ENCODE data around the gene ME1.

The ME1 gene

DNA sequence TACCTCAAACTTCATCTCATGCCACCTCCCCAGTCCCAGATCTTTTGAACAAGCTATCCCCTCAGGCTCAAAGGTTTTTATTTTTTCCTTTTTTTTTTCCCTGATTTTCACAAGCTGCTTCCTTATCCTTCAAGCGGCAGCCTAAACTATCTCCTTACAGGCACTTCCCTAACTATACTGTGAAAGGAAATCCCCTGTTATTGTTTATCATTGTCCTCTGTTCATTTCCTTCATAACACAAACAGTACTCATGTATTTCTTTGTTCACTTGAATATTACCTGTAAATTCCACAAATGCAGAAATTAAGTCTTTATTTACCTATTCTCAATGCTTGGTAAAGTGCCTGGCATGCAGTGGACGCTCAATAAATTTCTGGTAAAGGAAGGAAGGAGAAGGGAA is 48.9 kb downstream of the ME1 start:
- no peak overlapping the region for H3K4me3 ChIP-seq (ENCODE audit: low read depth, low read length)
- TF ChIP-seq, protein P1, sequence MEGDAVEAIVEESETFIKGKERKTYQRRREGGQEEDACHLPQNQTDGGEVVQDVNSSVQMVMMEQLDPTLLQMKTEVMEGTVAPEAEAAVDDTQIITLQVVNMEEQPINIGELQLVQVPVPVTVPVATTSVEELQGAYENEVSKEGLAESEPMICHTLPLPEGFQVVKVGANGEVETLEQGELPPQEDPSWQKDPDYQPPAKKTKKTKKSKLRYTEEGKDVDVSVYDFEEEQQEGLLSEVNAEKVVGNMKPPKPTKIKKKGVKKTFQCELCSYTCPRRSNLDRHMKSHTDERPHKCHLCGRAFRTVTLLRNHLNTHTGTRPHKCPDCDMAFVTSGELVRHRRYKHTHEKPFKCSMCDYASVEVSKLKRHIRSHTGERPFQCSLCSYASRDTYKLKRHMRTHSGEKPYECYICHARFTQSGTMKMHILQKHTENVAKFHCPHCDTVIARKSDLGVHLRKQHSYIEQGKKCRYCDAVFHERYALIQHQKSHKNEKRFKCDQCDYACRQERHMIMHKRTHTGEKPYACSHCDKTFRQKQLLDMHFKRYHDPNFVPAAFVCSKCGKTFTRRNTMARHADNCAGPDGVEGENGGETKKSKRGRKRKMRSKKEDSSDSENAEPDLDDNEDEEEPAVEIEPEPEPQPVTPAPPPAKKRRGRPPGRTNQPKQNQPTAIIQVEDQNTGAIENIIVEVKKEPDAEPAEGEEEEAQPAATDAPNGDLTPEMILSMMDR (IDR thresholded peaks at IDR 0.05; ENCODE audit: low read depth, low read length, missing control alignments) = no peak
- no peak for DNase-seq (ENCODE audit: low read depth)

DNA sequence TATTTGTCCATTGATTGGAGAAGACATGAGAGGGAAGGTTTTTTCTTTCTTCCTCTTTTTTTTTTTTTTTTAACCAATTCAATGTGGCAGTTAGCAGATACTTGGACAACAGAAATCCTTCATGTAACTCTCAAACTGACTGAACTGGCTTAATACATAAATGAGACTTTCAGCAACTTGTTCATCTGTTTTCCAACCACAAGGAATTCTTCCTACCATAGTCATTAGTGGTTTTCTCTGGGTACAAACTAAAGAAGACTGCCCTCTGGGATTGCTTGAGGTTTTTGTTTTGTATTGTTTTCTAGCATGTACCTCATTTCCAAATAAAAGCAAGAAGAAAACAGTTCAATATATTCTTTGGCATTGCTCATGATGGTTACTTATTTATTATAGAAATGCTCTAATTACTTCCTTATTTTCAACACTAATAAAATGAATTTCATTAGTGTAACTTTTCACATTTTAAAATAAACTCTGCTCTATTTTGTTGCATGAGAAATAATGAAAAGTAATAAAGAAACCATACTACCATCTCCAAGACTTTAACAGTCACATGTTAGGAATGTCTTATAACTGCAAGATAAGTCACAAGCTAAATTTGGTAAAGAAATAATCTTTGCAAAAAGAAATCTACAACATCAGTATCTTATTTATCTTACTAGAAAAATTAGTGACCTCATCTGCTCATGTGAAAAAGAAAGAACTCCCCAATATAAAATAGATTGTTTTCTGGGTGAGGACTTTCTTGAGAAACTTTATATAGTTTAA is 52.0 kb downstream of the ME1 start:
- DNase-seq (ENCODE audit: low read depth) = no peak
- H3K4me3 ChIP-seq (ENCODE audit: low read depth, low read length) = no peak overlapping the region
- TF ChIP-seq, protein P1 (IDR thresholded peaks at IDR 0.05; ENCODE audit: low read depth, low read length, missing control alignments) = no peak

DNA sequence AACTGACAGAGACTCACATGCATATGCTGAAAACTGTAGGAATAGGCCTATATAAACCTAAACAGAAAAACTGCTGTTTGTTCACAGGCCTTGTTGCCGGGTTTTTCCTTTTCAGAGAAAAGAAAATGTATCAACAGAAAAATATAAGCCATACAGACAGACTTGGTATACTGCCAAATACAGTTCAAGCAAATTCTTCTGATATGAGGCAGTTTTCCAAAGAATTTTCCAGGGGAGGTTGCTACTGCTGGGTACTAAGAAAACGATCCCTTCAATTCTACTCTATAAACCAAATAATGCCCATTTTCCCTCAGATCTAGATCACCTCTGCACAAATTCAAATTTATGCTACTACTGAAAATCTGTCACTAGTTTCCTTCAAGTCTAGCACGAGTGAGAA is 59.4 kb downstream of the ME1 start:
- DNase-seq (ENCODE audit: low read depth) = no peak
- TF ChIP-seq, protein P1 (IDR thresholded peaks at IDR 0.05; ENCODE audit: low read depth, low read length, missing control alignments) = no peak
- H3K4me3 ChIP-seq (ENCODE audit: low read depth, low read length) = no peak overlapping the region

DNA sequence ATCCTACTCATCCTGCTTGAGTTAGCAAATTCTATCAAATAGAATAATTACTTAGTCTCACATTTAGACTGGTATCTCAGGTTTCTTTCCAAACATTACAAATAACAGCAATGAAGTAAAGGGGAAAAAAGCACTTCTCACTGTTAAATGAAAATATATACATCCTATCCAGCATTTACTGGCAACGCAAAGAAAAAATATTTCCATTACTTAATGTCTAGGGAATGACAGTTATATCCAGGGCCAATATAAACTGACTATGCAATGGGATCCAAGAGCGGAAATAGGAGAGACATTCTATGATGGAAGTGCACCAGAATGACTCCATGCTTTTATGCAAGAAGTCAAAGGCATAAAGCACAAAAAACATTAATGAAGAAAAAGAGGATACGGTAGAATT is 60.3 kb downstream of the ME1 start:
- DNase-seq (ENCODE audit: low read depth) = no peak
- no peak overlapping the region for H3K4me3 ChIP-seq (ENCODE audit: low read depth, low read length)
- TF ChIP-seq, protein P1 (IDR thresholded peaks at IDR 0.05; ENCODE audit: low read depth, low read length, missing control alignments) = no peak

DNA sequence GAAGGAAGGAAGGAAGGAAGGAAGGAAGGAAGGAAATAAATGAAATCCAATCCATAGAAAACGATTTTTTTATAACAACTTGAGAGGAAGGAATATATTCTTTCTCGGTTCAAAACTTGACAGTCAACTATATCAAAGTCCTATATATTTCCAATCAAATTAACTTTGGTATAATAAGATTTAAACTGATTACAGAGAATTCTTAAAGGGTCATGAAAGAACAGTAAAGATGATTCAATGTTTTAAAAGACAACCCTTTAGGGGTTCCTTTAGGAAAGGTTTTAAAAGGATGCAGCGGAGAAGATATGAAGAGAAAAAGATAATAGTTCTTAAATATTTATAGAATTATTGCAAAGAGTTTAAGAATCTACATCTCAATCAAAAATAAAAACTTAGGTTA is 61.2 kb downstream of the ME1 start:
- TF ChIP-seq, protein P1 (IDR thresholded peaks at IDR 0.05; ENCODE audit: low read depth, low read length, missing control alignments) = no peak
- DNase-seq (ENCODE audit: low read depth) = no peak
- no peak overlapping the region for H3K4me3 ChIP-seq (ENCODE audit: low read depth, low read length)

DNA sequence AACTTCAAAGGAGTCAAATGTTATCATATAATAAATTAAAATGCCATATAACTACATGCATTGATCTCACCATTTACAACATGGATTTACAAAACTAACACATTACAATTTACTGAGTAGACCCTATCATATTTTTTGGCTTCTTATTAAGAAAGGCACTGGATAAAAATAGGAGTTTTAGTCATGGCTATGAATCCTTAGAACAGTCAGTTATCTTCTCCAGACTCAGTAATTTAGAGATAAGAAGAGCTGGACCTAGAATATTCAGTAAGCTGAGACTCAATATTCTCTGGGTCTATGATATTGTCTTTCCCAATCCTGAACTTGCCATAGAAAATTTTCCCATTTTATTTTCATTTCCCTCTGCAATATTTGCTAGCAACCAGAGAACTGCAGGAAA is 62.3 kb downstream of the ME1 start:
- TF ChIP-seq, protein P1 (IDR thresholded peaks at IDR 0.05; ENCODE audit: low read depth, low read length, missing control alignments) = no peak
- no peak overlapping the region for H3K4me3 ChIP-seq (ENCODE audit: low read depth, low read length)
- no peak for DNase-seq (ENCODE audit: low read depth)

DNA sequence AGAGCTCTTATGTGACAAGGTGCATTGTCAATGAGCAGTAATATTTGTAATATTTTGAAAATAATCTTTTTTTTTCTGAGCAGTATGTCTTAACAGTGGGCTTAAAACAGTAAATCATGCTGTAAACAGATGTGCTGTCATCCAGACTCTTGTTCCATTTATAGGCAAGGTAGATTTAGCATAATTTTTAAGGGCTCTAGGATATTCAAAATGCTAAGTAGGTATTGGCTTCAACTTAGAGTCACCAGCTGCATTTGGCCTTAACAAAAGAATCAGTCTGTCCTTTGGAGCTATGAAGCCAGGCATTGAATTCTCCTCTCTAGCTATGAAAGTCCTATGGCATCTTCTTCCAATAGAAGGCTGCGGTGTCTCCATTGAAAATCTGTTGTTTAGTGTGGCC is 63.7 kb downstream of the ME1 start:
- DNase-seq (ENCODE audit: low read depth) = no peak
- H3K4me3 ChIP-seq (ENCODE audit: low read depth, low read length) = no peak overlapping the region
- TF ChIP-seq, protein P1 (IDR thresholded peaks at IDR 0.05; ENCODE audit: low read depth, low read length, missing control alignments) = no peak

Measured in GM12864 (cell line).